Brain microvascular endothelial cell (primary cell): ENCODE measurements around the gene PRPF31.
A peak's percentile ranks its signal among the peaks of the same experiment; 100 is the strongest.
"Not testable (repeated sequence)": the region's sequence is repeated elsewhere in the genome, so short reads cannot be mapped to it uniquely, and the experiment has no call there.

Experiments
- DNase-seq: peaks from one replicate; pipeline ENCODE4 v3.0.0-alpha.2; 2020
- H3K27ac ChIP-seq: fragments of 250-450 bp; sonication (Bioruptor Pico); 2 replicates; pipeline ENCODE4 v1.5.1; 2020; ENCODE audit warnings: mild to moderate bottlenecking, moderate library complexity
- H3K27me3 ChIP-seq: fragments of 250-450 bp; sonication (Bioruptor Pico); replicated peaks from 2 replicates; pipeline ENCODE4 v1.5.1; 2020; ENCODE audit warnings: mild to moderate bottlenecking
- H3K36me3 ChIP-seq: fragments of 250-450 bp; sonication (Bioruptor Pico); replicated peaks from 2 replicates; pipeline ENCODE4 v1.5.1; 2020; ENCODE audit warnings: mild to moderate bottlenecking
- H3K4me3 ChIP-seq: 2 replicates; pipeline ENCODE4 v1.5.1; 2011; ENCODE audit warnings: low read depth, mild to moderate bottlenecking, control low read depth, low read length, moderate library complexity
- CTCF ChIP-seq: IDR thresholded peaks from 2 replicates; pipeline ENCODE4 v1.5.1; 2011; ENCODE audit warnings: low read depth, mild to moderate bottlenecking, moderate library complexity, low read length, control low read depth, inconsistent platforms; ENCODE audit errors: missing control alignments
- in situ Hi-C: cut with HindIII; loops from 2 replicates; pipeline ENCODE4 v1.10.0; 2017; ENCODE audit warnings: low sequenced_read_pairs, low pct_ligation_motif_present

The PRPF31 gene

GRCh38 chr19:54081032-54081431 lies 34.5 kb upstream of the PRPF31 start, which contains the start of gene TARM1:
TARM1 (minus strand) TSS chr19:54081365; CDS start chr19:54081340, 25 bp downstream.
- no peaks in the 10 kb centered on the region for H3K27me3 ChIP-seq
- in situ Hi-C loops = no loop called here
- TF ChIP-seq CTCF = no peak
- H3K36me3 ChIP-seq = no peaks in the 10 kb centered on the region
- no peak within 1 kb of the TSS for H3K4me3 ChIP-seq
- no peak for DNase-seq
- H3K27ac ChIP-seq = no peak within 1 kb of the TSS

GRCh38 chr19:54084410-54084809 lies 31.1 kb upstream of the PRPF31 start:
- no peak for TF ChIP-seq CTCF
- Histone ChIP-seq H3K27ac (no peak overlapping the region), H3K36me3 (no peaks in the 10 kb centered on the region), H3K4me3 (no peak overlapping the region), H3K27me3 (no peaks in the 10 kb centered on the region)
- DNase-seq = no peak
- in situ Hi-C loops = no loop called here

GRCh38 chr19:54094426-54095000 lies 21.0 kb upstream of the PRPF31 start:
- no peak overlapping the region for H3K27ac ChIP-seq
- no peak for DNase-seq
- no peak overlapping the region for H3K4me3 ChIP-seq
- in situ Hi-C loops = no loop called here
- no peaks in the 10 kb centered on the region for H3K36me3 ChIP-seq
- no peaks in the 10 kb centered on the region for H3K27me3 ChIP-seq
- TF ChIP-seq CTCF = no peak

GRCh38 chr19:54095136-54095858 lies 20.3 kb upstream of the PRPF31 start:
- H3K27me3 ChIP-seq = no peaks in the 10 kb centered on the region
- no peak for DNase-seq
- TF ChIP-seq CTCF = no peak
- peak overlapping the region; percentile 37 for H3K4me3 ChIP-seq
- no peaks in the 10 kb centered on the region for H3K36me3 ChIP-seq
- no peak overlapping the region for H3K27ac ChIP-seq
- in situ Hi-C loops = no loop called here

GRCh38 chr19:54095859-54096616 lies 19.5 kb upstream of the PRPF31 start:
- DNase-seq, H3K27ac ChIP-seq, H3K27me3 ChIP-seq, H3K36me3 ChIP-seq, in situ Hi-C loops: not testable (repeated sequence)
- peak overlapping the region; percentile 37 for H3K4me3 ChIP-seq

GRCh38 chr19:54096617-54097106 lies 18.9 kb upstream of the PRPF31 start:
- H3K36me3 ChIP-seq = no peaks in the 10 kb centered on the region
- no peaks in the 10 kb centered on the region for H3K27me3 ChIP-seq
- peak; percentile 65 for TF ChIP-seq CTCF
- no peak overlapping the region for H3K27ac ChIP-seq
- H3K4me3 ChIP-seq = peak overlapping the region; percentile 41
- in situ Hi-C loops = no loop called here
- DNase-seq = no peak
